Posterior vena cava (tissue), 2 donors: ENCODE data around the gene P2RX7. TPM values are rescaled to one million over a fixed set of nuclear protein-coding genes. Genes with fewer than 3 reads are reported as not detected.

Experiments
- DNase-seq: peaks from one replicate; pipeline ENCODE4 v3.0.0-alpha.2; 2020; ENCODE audit warnings: low spot score
- intact Hi-C, 2 donors: fragments of 100-400 bp; cut with DNase I; formaldehyde crosslinking; loops; one replicate each; pipeline versions ENCODE4 v1.14.1 to v1.14.2; 2022 to 2023
- long read RNA-seq, 2 donors: library from polyadenylated mRNA; unstranded; transcript quantifications; one replicate each; pipeline ENCODE4 v2.0.0, GENCODE V29; 2020 to 2021
- total RNA-seq, 2 donors: library from RNA; stranded (reverse); fragmentation: NEBNext Ultra II Directional; extraction: Animal tissue kit (Norgen Biotek cat#: 25700); gene quantifications; one replicate each; pipeline ENCODE4 v1.2.1, GENCODE V29; 2021
- donor health status: DM: yes; HTN: yes; CAD: no.
- donor health status: DM: yes; HTN: yes; CAD: no.

P2RX7 gene
- 1 to 10 TPM; 4.5 to 5.0 TPM for total RNA-seq
- long read RNA-seq, donor 1, full-length matches to known transcripts: 1 of 1 reads
- long read RNA-seq, donor 1, partial matches to known transcripts: 0 of 1 reads
- long read RNA-seq, donor 1, other reads (novel, unspliced or antisense): 0 of 1 reads
- long read RNA-seq, donor 2, full-length matches to known transcripts: 4 of 5 reads
- long read RNA-seq, donor 2, partial matches to known transcripts: 0 of 5 reads
- long read RNA-seq, donor 2, other reads (novel, unspliced or antisense): 1 of 5 reads

DNA sequence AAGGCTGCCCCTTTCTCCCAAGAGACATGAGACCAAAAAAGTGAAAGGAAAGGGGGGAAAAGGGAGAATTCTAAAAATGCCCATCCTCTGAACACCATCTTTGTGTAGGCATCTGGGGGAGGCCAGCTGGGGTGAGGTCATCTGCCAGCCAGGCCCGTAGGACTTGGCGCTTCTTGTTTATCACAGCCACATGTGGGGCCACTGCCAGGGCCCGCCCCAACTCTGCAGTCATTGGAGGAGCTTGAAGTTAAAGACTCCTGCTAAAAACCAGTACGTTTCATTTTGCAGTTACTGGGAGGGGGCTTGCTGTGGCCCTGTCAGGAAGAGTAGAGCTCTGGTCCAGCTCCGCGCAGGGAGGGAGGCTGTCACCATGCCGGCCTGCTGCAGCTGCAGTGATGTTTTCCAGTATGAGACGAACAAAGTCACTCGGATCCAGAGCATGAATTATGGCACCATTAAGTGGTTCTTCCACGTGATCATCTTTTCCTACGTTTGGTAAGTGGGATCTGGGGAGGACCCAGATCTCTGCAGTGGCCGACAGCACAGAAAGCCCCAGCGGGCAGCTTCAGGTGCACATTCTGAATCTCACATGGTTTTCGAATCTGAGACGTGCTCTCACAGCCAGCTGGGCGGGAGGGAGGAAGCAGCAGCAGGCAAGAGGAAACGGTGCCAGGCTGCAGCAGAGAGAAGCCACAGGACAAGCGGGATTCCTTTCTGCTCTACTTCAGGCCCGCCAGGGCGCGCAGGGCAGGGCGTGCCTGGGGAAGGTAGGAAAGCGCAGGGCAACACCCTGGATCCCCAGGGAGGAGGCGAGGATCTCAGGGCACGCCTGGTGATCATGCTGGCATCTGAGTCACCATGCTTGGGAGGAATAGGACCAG lies at the start of gene P2RX7:
Gene P2RX7, plus strand, starts transcription at position 276 of the 881 bp plus-strand sequence. Its CDS starts 95 bp downstream, at position 371.
- DNase-seq: peak; percentile 90
- intact Hi-C loops: no loop called here

DNA sequence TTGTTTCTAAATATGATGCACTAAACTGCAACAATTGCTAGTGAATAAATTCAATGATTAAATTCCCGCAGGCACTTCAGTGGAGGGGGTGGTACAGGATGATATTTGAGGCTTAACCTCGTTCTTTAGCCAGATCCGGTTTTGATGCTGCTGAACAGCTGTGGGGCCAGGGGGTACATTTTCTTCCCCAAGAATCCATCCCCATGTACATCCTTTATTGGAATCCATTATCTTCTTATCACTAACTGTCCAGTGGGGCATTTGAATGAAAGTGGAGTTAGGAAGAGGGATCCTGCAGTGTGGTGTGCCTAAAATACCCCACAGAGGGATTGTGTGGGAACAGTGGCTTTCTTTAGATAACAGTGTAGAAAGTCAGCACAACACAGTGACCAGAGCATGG lies 48.4 kb upstream of the P2RX7 start:
- intact Hi-C loops: no loop called here
- DNase-seq: no peak

DNA sequence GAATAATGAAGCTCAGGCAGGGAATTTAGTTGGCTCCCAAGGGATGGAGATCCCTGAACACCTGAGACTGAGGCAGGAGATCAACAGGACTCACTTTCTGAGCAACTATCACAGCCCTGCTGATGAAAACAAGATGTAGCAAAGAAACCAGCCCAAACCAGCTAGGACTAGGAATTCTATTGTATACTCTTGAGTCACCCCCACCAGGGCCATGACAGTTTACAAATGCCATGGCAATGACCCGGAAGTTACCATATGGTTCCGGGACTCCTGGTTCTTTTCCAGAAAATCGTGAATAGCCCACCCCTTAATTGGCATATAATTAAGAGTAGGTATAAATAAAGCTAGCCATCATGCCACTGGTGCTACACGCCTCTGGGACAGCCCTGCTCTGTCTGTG lies 47.6 kb upstream of the P2RX7 start:
- no peak for DNase-seq

DNA sequence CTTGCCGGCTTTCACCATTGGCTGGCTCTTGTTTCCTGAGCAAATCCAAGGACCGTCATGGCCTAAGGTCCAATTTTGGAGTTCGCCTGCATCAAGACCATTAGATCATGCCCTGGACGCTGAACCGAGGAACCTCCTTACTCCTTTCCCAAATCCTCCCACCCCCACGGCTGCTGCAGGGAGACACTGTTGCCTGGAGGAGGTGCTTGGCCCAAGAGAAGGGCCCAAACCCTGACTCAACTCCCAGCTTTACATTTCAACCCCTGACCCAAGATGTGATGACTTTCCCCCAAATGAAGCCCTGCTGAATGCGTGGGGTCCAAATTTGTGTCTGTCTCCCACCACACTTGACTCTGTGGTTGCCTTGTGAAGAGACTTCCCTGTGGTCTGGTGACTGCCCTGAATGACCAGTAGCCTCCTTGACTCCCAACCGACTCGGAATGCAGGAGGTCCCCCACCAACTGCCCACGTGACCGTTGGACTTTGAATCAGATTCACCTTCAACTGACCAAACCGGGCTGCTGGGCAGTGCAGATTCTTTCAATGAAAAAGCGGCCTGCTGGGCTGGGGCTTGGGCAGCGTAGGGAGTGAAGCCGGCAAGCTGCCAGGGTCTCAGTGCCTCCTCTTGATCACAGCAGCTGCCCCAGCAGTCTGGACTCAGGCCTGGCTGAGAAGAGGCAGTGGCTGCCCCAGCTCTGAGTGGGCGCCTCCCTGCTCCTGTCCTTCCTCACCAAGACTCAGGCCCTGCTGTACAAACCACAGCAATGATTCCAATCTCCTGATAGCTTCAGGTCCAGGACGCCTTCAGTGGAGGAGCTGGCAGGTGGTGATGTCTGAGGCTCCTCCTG lies 46.9 kb upstream of the P2RX7 start:
- intact Hi-C loops: no loop called here

More for the DNA sequence above, 47.6 kb upstream of the P2RX7 start:
- intact Hi-C loops: no loop called here

DNA sequence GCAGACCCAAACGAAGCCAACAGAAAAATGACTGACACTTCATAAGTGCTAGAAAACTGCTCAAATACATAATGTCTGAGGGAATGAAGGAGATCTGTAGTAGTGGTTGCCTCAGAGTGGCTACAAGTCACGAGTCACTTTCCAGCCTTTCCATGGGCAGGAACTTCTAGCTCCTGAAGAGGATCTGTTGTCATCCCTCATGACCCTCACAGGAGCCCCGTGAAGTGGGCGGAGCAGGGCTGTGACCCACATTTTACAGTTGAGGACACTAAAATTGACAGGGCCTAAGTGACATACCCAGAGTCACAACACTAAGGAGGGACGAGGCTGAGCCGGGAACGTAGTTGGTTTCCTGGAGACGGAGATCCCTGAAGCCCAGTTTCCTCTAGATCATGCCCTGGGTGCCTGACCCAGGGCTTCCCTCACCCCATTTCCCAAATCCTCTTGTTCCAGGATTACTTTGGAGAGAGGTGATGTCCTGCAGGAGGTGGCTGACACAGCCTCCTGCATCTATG lies 45.8 kb upstream of the P2RX7 start:
- DNase-seq: no peak
- intact Hi-C loops: no loop called here

More for the DNA sequence above, 46.9 kb upstream of the P2RX7 start:
- no peak for DNase-seq

DNA sequence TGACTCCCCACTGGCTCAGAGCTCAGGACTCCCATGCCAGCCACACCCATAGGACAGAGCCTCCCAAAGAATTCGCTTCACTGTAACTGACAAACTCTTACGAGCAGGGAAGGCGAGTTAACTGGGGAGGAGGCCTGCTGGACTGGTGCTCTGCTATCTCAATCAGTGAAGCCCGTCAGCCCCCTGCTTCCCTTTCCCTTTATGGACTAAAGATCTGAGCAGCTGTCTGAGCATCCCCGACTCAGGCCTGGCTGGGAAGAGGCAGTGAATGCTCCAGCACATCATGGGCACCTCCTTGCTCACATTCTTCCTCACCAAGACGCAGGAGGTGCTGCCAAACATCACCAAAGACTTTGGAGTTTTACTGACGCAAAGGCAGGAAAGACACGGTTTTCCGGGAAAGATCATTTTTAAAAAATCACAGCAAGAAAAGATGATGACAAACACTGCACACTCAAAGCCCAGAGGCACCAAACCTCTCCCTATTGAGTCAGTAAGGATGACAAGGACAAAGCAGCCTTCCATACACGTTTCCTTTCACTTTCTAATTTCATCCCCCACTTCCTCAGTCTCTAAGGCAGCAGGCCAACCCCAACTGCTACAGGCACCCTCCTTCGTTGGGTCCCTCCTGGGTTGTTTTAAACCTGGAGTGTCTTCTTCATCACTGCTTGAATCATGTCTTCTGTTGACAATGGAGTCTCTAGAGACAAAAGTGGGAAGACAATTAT lies 45.0 kb upstream of the P2RX7 start:
- DNase-seq: no peak
- intact Hi-C loops: no loop called here

DNA sequence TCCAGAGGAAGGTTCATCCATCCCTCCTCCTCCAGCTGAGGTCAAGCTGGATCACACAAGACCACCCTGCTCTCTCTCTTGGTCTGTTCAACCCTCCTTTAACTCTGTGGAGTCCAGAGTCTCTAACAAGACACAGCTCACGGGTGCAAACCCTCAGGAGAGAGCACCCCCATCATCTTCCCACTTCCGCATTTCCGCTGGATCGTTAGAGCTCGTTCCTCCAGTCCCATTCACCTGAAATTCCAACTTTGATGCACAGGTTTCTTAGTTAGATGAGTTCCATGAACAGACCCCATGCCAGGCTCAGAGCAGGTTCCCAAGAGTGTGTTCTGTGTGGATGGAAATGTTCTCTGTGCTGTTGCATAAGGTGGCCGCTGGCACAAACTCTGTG lies 44.5 kb upstream of the P2RX7 start:
- no peak for DNase-seq
- intact Hi-C loops: no loop called here

DNA sequence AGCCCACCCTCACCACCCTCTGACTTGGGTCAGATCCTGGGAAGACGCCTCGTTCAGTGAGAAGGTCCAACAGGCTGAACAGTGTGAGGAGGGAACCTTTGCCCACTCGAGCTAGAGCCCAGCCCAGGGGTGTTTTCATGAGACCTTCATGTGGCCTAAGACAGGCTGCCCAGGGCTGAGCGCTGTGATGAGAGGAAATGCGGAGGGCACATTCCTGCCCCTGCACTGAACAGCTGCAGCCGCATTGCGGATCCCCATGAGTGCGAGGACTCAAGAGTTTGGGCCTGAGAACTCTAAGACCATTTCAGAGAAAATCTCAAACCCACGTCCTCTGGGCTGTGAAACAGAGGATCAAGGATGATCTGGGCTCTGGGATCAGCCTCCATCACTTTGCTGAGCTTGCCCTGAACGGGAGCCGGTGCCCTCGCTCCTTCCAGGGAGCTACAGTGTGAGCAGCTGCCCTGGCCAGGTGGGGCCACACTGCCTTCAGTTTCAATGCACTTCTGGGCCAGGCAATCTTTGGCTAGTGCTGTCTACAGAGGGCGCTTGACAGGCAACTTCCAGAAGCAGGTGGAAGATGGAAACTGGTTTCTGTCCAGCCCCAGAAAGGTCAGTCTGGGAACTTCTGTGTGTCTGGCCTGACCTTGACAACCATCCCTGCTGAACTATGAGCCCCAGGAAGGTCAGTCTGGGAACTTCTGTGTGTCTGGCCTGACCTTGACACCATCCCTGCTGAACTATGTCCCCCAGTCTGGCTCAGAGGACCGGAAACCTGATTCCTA lies 43.5 kb upstream of the P2RX7 start:
- no peak for DNase-seq
- intact Hi-C loops: no loop called here

DNA sequence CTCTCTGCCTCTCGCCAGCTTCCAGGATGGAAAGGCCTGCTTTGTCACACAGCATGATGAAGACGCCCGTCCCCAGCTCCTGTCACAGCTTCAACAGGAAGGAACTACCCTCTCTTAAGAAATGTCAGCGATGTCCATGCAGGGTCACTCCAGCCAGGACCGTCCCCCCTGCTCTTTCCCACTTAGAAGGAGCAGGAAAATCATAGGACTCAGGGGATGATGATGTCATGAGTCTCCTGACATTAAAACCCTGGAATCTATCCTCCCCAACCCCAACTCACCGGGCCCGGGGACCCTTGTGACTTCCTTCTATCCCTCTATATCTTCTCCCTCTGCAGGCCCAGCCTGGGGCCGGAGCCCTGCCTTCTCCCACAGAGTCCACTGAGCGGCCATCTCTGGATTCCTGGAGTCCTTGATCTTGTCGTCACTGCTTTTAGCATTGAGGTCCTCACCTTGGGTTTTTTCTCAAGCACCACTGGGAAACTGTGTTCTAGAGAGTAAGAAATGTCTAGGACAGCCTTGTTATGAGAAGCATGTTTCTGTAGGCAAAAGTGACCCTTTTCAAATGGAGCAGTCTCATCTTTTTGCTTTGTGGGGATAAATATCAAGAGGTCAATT lies 42.8 kb upstream of the P2RX7 start:
- no peak for DNase-seq
- intact Hi-C loops: no loop called here

DNA sequence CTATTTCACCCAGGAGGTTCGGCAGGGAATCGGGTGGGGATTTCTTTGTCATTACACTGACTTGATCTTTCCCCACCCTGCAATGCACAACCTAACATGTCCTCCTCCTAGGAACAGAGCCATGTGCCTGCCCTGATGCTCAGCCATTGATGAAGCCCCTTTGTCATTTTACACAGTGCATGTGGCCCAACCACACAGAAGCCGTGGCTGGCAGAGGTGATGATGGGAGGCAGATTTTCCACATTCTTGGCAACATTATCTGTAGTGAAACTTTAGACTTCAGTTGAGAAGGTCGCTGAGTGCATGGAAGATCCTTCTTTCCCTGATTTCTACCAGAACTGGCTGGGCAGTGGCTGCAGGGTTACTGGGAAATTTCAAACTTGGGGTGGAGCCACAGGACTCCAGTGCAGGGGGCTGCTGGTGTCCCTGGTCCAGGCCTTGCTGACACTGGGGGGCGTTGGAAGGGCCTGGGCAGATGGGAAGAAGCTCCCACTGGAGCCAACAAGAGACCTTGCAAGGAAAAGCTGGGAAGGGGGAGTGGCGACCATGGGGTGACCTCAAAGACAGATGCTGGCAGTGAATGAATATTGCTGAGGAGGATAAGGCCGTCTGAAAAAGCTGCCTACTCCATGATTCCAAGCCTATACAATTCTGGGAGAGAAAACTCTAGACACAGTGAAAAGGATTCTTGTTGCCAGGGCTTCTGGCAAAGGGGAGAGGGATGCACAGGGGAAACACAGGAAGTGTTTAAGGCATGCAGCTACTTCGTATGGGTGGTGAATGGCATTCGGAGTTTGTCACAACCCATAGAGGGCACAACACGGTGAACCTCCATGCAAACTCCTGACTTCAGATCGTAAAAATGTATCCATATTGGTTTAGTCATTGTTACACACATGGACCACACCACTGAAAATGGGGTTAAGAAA lies 41.8 kb upstream of the P2RX7 start:
- intact Hi-C loops: no loop called here
- no peak for DNase-seq

DNA sequence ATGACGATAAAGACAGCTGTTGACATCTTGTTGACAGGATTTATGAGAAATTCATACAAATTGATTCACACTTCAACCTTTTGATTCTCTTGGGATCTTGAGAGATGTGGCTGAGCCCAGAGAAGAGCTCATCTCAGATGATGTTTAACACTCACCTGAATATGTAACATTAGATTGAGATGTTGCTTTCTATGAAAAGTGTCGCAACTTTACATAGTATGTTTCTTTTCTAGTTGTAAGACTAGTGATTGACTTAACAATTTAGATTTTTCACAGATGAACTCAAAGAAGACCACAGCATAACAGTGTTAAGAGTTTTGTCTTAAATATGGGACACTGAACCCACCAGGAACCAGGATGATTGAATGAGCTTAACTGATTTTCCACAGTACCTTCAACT lies 40.6 kb upstream of the P2RX7 start:
- intact Hi-C loops: no loop called here
- DNase-seq: no peak

DNA sequence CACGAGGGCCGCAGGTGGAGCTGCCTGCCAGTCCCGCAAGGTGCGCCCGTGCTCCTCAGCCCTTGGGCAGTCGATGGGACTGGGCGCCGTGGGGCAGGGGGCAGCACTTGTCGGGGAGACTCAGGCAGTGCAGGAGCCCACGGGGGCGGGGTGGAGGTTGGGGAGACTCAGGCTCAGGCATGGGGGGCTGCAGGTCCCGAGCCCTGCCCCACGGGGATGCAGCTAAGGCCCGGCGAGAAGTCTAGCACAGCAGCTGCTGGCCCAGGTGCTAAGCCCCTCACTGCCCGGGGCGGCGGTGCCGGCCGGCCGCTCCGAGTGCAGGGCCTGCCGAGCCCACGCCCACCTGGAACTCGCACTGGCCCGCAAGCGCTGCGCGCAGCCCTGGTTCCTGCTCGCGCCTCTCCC lies 39.2 kb upstream of the P2RX7 start:
- intact Hi-C loops: no loop called here

DNA sequence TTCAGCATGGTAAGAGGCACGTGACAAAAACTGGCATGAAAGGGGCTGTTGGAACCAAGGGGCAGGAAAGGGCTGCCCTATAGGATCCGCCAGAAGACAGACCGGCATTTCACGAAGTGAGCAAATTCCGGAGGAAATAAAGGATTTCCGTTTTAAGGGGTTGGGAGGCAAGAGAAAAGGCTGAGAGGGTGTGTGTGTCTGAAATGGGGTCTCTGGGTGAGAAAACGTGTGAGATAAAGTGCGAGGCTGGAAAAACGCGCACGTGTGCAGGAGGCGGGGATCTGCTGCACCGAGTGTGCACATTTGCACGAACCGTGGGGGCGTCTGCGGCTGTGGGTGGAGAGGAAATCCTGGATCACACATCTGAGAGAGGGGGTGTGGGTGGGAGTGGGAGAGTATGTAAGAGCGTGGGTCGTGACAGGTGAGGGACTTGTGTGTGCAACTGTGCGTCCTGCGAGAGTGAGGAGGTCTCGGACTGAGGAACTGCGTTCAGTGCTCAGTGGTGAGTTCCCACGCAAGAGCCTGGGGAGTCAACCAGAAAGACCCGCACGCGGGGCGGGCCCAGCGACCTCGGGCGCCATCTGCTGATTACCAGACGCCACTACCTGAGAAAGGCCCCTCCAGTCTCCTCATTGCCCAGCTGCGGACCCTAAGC lies 37.0 kb upstream of the P2RX7 start:
- intact Hi-C loops: no loop called here
- peak; percentile 93 for DNase-seq

More for the DNA sequence above, 39.2 kb upstream of the P2RX7 start:
- no peak for DNase-seq

DNA sequence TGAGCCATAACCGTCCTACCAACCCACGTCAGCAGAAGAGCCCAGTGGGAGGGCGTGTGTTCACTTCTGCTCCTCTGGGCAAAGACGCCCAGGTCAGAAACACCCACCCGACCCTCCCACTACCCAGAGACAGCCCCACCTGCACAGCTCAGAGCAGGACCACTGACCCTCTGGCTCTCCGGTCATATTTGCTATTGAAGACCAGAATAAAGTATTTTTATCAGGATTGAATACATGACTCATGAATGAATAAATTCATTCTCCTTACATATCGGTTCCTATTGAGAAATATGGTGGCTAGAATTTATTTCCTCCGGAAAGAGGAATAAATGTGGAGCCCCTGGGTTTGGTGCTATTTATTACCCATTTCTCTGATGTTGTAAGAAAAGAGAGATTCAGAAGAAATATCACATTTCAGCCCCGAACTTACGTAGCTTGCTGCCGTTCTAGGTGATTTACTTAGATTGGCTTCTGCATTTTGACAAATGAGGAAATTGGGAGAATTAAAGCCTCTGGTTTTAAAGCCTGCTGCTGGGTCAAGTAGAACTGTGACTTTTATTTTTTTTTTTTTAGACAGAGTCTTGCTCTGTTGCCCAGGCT lies 36.4 kb upstream of the P2RX7 start:
- no peak for DNase-seq
- intact Hi-C loops: no loop called here

DNA sequence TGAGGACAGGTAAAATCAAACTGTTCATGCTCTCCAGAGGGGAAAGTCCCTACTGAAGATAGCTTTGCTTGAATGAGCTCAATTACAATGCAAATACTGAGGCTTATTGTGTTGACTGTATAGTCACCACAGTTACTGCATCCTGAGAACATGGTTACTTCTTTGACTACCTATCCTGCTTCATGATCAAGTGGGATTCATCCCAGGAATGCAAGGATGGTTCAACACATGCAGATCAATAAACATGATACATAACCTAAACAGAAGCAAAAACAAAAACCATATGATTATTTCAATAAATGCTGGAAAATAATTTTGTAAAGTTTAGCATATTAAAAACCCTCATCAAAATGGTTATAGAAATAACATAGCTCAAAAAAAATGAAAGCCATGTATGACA lies 32.9 kb upstream of the P2RX7 start:
- intact Hi-C loops: no loop called here
- DNase-seq: no peak

DNA sequence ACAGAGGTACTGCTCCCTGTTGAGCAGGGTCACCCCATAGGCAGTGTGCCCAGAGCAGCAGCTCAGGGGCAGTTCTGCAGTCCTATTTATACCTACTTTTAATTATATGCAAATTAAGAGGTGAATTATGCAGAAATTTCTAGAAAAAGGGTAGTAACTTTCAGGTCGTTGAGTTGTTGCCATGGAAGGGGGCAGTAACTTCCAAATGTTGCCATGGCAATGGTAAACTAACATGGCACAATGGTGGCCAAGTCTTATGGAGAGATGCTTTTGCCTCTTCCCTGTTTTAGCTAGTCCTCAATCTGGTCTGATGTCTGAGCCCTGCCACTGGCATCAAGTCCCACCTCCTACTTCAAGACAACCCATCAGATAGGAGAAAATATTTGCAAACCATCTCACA lies 30.4 kb upstream of the P2RX7 start:
- DNase-seq: no peak
- intact Hi-C loops: no loop called here
